ENCODE measurements around the gene PANK4.
A peak's percentile ranks its signal among the peaks of the same experiment; 100 is the strongest.

Gene PANK4

GRCh38 chr1:2544875-2545640, 18.7 kb upstream of the PANK4 start:
- no peak for TF ChIP-seq CTCF (IDR thresholded peaks at IDR 0.05; ENCODE audit: unreplicated experiment in 3 of 3)
- Mint-ChIP-seq H3K4me3 (no peak overlapping the region), H3K9me3 (no peaks in the 10 kb centered on the region), H3K36me3 (ENCODE audit: low read depth) (no peaks in the 10 kb centered on the region), H3K4me1 (peaks cover 7% of the 10 kb centered on the region), H3K27me3 (ENCODE audit: low read depth) (peaks cover 4% of the 10 kb centered on the region), H3K27ac (no peak overlapping the region)

GRCh38 chr1:2544093-2544874, 17.9 kb upstream of the PANK4 start:
- Mint-ChIP-seq H3K27ac (peak overlapping the region in 1 of 3 experiments; percentile 11), H3K9me3 (no peaks in the 10 kb centered on the region), H3K36me3 (ENCODE audit: low read depth) (no peaks in the 10 kb centered on the region), H3K4me1 (peaks cover 7% of the 10 kb centered on the region), H3K4me3 (no peak overlapping the region), H3K27me3 (ENCODE audit: low read depth) (peaks cover 4% of the 10 kb centered on the region)
- TF ChIP-seq CTCF (IDR thresholded peaks at IDR 0.05; ENCODE audit: unreplicated experiment in 3 of 3), result no peak

- H3K27ac Mint-ChIP-seq, result no peak overlapping the region
- peaks cover 7% of the 10 kb centered on the region for H3K4me1 Mint-ChIP-seq
- H3K4me3 Mint-ChIP-seq, result no peak overlapping the region
- peaks cover 5% of the 10 kb centered on the region for H3K27me3 Mint-ChIP-seq (ENCODE audit: low read depth)
- no peak for TF ChIP-seq CTCF (IDR thresholded peaks at IDR 0.05; ENCODE audit: unreplicated experiment in 3 of 3)
- H3K9me3 Mint-ChIP-seq, result no peaks in the 10 kb centered on the region
- H3K36me3 Mint-ChIP-seq (ENCODE audit: low read depth), result no peaks in the 10 kb centered on the region
Observed at GRCh38 chr1:2543543-2544092, 17.2 kb upstream of the PANK4 start.

GRCh38 chr1:2542246-2542915, 16.0 kb upstream of the PANK4 start:
- no peak overlapping the region for H3K27ac Mint-ChIP-seq
- no peak for TF ChIP-seq CTCF (IDR thresholded peaks at IDR 0.05; ENCODE audit: unreplicated experiment in 3 of 3)
- H3K9me3 Mint-ChIP-seq, result no peaks in the 10 kb centered on the region
- H3K27me3 Mint-ChIP-seq (ENCODE audit: low read depth), result peaks cover 8% of the 10 kb centered on the region
- peak overlapping the region in 1 of 3 experiments; percentile 35 for H3K4me3 Mint-ChIP-seq
- no peaks in the 10 kb centered on the region for H3K36me3 Mint-ChIP-seq (ENCODE audit: low read depth)
- H3K4me1 Mint-ChIP-seq, result peaks cover 7% of the 10 kb centered on the region

GRCh38 chr1:2541619-2542245, 15.3 kb upstream of the PANK4 start:
- Mint-ChIP-seq H3K4me1 (peaks cover 7% of the 10 kb centered on the region), H3K9me3 (no peaks in the 10 kb centered on the region), H3K27ac (no peak overlapping the region), H3K27me3 (ENCODE audit: low read depth) (peaks cover 4% of the 10 kb centered on the region), H3K36me3 (ENCODE audit: low read depth) (no peaks in the 10 kb centered on the region), H3K4me3 (no peak overlapping the region)
- no peak for TF ChIP-seq CTCF (IDR thresholded peaks at IDR 0.05; ENCODE audit: unreplicated experiment in 3 of 3)
